ENCODE measurements around the gene SULF2. TPM values are rescaled to one million over a fixed set of nuclear protein-coding genes. Genes with fewer than 3 reads are reported as not detected.

The SULF2 gene
- total and polyA plus RNA-seq, 9 of the 15 experiments (the other 6 are each of a cell fraction or from before 2014, with no cell fraction given) = 0.33 TPM; not detected in 8

GRCh38 chr20:47815866-47816265 is 30.6 kb upstream of the SULF2 start:
- ChIA-PET POLR2A (no interaction called here), CTCF (ENCODE audit: low intra/inter-chr PET ratio) (no interaction called here)
- H3K79me2 ChIP-seq (ENCODE audit: control insufficient read depth, insufficient read depth, low read length) = no peaks in the 10 kb centered on the region
- no peak overlapping the region for H2AFZ ChIP-seq (ENCODE audit: low read depth, low read length)
- no peak overlapping the region for H3K4me3 ChIP-seq
- no peaks in the 10 kb centered on the region for H3K9me1 ChIP-seq (ENCODE audit: control insufficient read depth, insufficient read depth, low read length)
- H4K20me1 ChIP-seq (replicated peaks; ENCODE audit: control insufficient read depth, insufficient read depth, low read length) = no peaks in the 10 kb centered on the region
- 0% methylated on average over 5 of the region's 5 CpGs for WGBS (ENCODE audit: insufficient coverage, low coverage, missing lambda C conversion rate)
- H3K36me3 ChIP-seq (ENCODE audit: control insufficient read depth, insufficient read depth, low read length) = no peaks in the 10 kb centered on the region
- intact Hi-C loops (cut with micrococcal nuclease) (no loop called here), in situ Hi-C loops (cut with MboI) (loop anchor here (5.0 kb wide), 1 partner anchor 76 kb away; no protein-coding TSS in a partner anchor)
- ATAC-seq (no peak), DNase-seq (ENCODE audit: extremely low read depth in 1 of 4, low spot score in 3 of 4) (no peak), FAIRE-seq (no peak)
- H3K4me2 ChIP-seq (ENCODE audit: insufficient read depth, low read length) = no peak overlapping the region
- H3K4me1 ChIP-seq (replicated peaks in 1 of 2; ENCODE audit: control insufficient read depth in 2 of 2, insufficient read depth in 2 of 2, low read length in 2 of 2) = no peaks in the 10 kb centered on the region
- no TSS peak for BruUV-seq (replicated peaks)
- peaks cover 0 to 8% of the 10 kb centered on the region in 2 experiments; a peak in 2 of 5 replicates for H3K27me3 ChIP-seq (ENCODE audit: control insufficient read depth in 2 of 2, insufficient read depth in 2 of 2, low read length in 2 of 2)
- no peak overlapping the region for H3K27ac ChIP-seq (ENCODE audit: extremely low read depth, low read depth, low read length)
- TF ChIP-seq ZBTB11 (CRISPR knock-in tag; IDR thresholded peaks at IDR 0.05) = peak in 1 of 3 experiments; percentile 36; a peak in 1 of 6 replicates
- TF ChIP-seq CUX1 (CRISPR knock-in tag; IDR thresholded peaks at IDR 0.05) = no peak
- no peak for TF ChIP-seq MCM3 (IDR thresholded peaks at IDR 0.05)
- TF ChIP-seq NFIC (IDR thresholded peaks at IDR 0.05) = no peak
- H3K9me3 ChIP-seq (replicated peaks; ENCODE audit: control insufficient read depth, insufficient read depth, low read depth, low read length) = no peaks in the 10 kb centered on the region
- no peak overlapping the region for H3K9ac ChIP-seq (ENCODE audit: insufficient read depth in 1 of 2, low read depth in 2 of 2, low read length in 2 of 2)
